IMR-90 (cell line): ENCODE measurements around the gene FAM43B. TPM values are rescaled to one million over a fixed set of nuclear protein-coding genes. Genes with fewer than 3 reads are reported as not detected.
A peak's percentile ranks its signal among the peaks of the same experiment; 100 is the strongest.

Experiments
- ATAC-seq: fragments of 200-7000 bp; cut with Tn5 transposase; 2 replicates; pipeline ENCODE4 v1.9.1; 2020; ENCODE audit warnings: low read depth, mild to moderate bottlenecking, moderate library complexity
- BruUV-seq: library from RNA; stranded (reverse); fragments of 400-500 nt; replicated peaks from 2 replicates; lab custom pipeline; 2021; lab: Mats Ljungman, UMichigan
- CTCF ChIA-PET: fragments of 300-600 bp; formaldehyde crosslinking; extraction: SDS; loops from one replicate; lab custom pipeline; 2021; ENCODE audit warnings: antibody characterized with exemption; lab: Yijun Ruan, JAX
- POLR2A ChIA-PET: fragments of 300-600 bp; sonication (Branson Sonifier 250); formaldehyde crosslinking; loops from one replicate; lab custom pipeline; 2022; ENCODE audit warnings: antibody characterized with exemption; ENCODE audit not compliant: unreplicated experiment; lab: Charles Lee
- DNase-seq: peaks from one replicate; pipeline ENCODE4 v3.0.0; 2013
- H2AFZ ChIP-seq: replicated peaks from 2 replicates; pipeline ENCODE3; 2013; ENCODE audit warnings: low read length, mild to moderate bottlenecking; ENCODE audit not compliant: poor library complexity
- H2AK5ac ChIP-seq: 2 replicates; pipeline ENCODE4 v1.6.1; 2013; ENCODE audit warnings: low read depth, low read length, inconsistent platforms
- H2AK9ac ChIP-seq: replicated peaks from 2 replicates; pipeline ENCODE3; 2013; ENCODE audit warnings: mild to moderate bottlenecking, low read depth, low read length, moderate library complexity; ENCODE audit not compliant: poor library complexity
- H2BK120ac ChIP-seq: 2 replicates; pipeline ENCODE4 v1.6.1; 2013; ENCODE audit warnings: low read depth, low read length, inconsistent platforms
- H2BK15ac ChIP-seq: 3 replicates; pipeline ENCODE4 v1.6.1; 2013; ENCODE audit warnings: low read depth, low read length, inconsistent platforms
- H2BK20ac ChIP-seq: 2 replicates; pipeline ENCODE4 v1.6.1; 2013; ENCODE audit warnings: low read depth, mild to moderate bottlenecking, inconsistent platforms, low read length, moderate library complexity
- H2BK5ac ChIP-seq: 2 replicates; pipeline ENCODE4 v1.6.1; 2013; ENCODE audit warnings: mild to moderate bottlenecking, low read depth, low read length, inconsistent platforms; ENCODE audit not compliant: poor library complexity, severe bottlenecking
- H3K14ac ChIP-seq: replicated peaks from 2 replicates; pipeline ENCODE4 v1.6.1; 2013; ENCODE audit warnings: low read depth, low read length, inconsistent platforms
- H3K18ac ChIP-seq: 2 replicates; pipeline ENCODE4 v1.6.1; 2013; ENCODE audit warnings: low read depth, low read length, control low read depth
- H3K23ac ChIP-seq: 2 replicates; pipeline ENCODE4 v1.6.1; 2013; ENCODE audit warnings: low read depth, low read length, inconsistent platforms
- H3K27ac ChIP-seq: 2 replicates; pipeline ENCODE4 v1.5.1; 2013; ENCODE audit warnings: mild to moderate bottlenecking, control low read depth, low read length; ENCODE audit not compliant: insufficient read depth
- H3K27me3 ChIP-seq: 2 replicates; pipeline ENCODE4 v1.6.1; 2013; ENCODE audit warnings: low read length; ENCODE audit not compliant: control insufficient read depth, insufficient read depth
- H3K36me3 ChIP-seq: 2 replicates; pipeline ENCODE4 v1.6.1; 2013; ENCODE audit warnings: low read length, mixed read lengths; ENCODE audit not compliant: control insufficient read depth, insufficient read depth
- H3K4ac ChIP-seq: 2 replicates; pipeline ENCODE4 v1.6.1; 2013; ENCODE audit warnings: low read depth, low read length, inconsistent platforms
- H3K4me1 ChIP-seq: 2 replicates; pipeline ENCODE4 v1.6.1; 2013; ENCODE audit warnings: low read length, mixed read lengths; ENCODE audit not compliant: control insufficient read depth, insufficient read depth
- H3K4me2 ChIP-seq: 2 replicates; pipeline ENCODE4 v1.6.1; 2013; ENCODE audit warnings: low read depth, mild to moderate bottlenecking, control low read depth, low read length, moderate library complexity
- H3K4me3 ChIP-seq: 2 replicates; pipeline ENCODE4 v1.5.1; 2013; ENCODE audit warnings: low read depth, mild to moderate bottlenecking, control low read depth, low read length, moderate library complexity; ENCODE audit not compliant: insufficient read depth
- H3K56ac ChIP-seq: 2 replicates; pipeline ENCODE4 v1.6.1; 2013; ENCODE audit warnings: low read length, inconsistent platforms; ENCODE audit not compliant: insufficient read depth; ENCODE audit errors: extremely low read depth
- H3K79me1 ChIP-seq, 2 experiments: 2 replicates each; pipeline ENCODE4 v1.6.1; 2013; ENCODE audit warnings: low read length in 2 of 2, inconsistent platforms in 1 of 2, low read depth in 1 of 2
- H3K9ac ChIP-seq: 2 replicates; pipeline ENCODE4 v1.6.1; 2013; ENCODE audit warnings: low read depth, low read length, control low read depth
- H3K9me1 ChIP-seq: 2 replicates; pipeline ENCODE4 v1.6.1; 2013; ENCODE audit warnings: low read length, inconsistent platforms; ENCODE audit not compliant: insufficient read depth
- H3K9me3 ChIP-seq: 2 replicates; pipeline ENCODE4 v1.6.1; 2013; ENCODE audit warnings: low read length; ENCODE audit not compliant: control insufficient read depth, insufficient read depth
- H4K20me1 ChIP-seq: 2 replicates; pipeline ENCODE4 v1.6.1; 2013; ENCODE audit warnings: low read length, inconsistent platforms; ENCODE audit not compliant: insufficient read depth
- H4K5ac ChIP-seq: 2 replicates; pipeline ENCODE4 v1.6.1; 2013; ENCODE audit warnings: mild to moderate bottlenecking, low read depth, low read length, control low read depth
- H4K8ac ChIP-seq, 2 experiments: 2 replicates each; pipeline ENCODE4 v1.6.1; 2013; ENCODE audit warnings: low read depth in 2 of 2, low read length in 2 of 2, control low read depth in 1 of 2, inconsistent platforms in 1 of 2
- H4K91ac ChIP-seq: 2 replicates; pipeline ENCODE4 v1.6.1; 2013; ENCODE audit warnings: low read depth, low read length, inconsistent platforms; ENCODE audit not compliant: insufficient read depth
- BHLHE40 ChIP-seq: fragments of 150-350 bp; IDR thresholded peaks from 2 replicates; pipeline ENCODE4 v1.6.1; 2016; ENCODE audit warnings: mild to moderate bottlenecking, low read depth, low read length
- CEBPB ChIP-seq: IDR thresholded peaks from 2 replicates; pipeline ENCODE4 v1.6.1; 2012; ENCODE audit warnings: low read depth, low read length, improper control_type of control experiment
- CHD1 ChIP-seq: IDR thresholded peaks from 2 replicates; pipeline ENCODE4 v1.6.1; 2012; ENCODE audit warnings: low read depth, low read length, improper control_type of control experiment
- CTCF ChIP-seq: conservative IDR thresholded peaks from 2 replicates; pipeline ENCODE4 v1.5.1; 2012; ENCODE audit warnings: mild to moderate bottlenecking, low read depth, low read length, improper control_type of control experiment
- ELK1 ChIP-seq: fragments of 150-350 bp; IDR thresholded peaks from 2 replicates; pipeline ENCODE4 v1.6.1; 2016; ENCODE audit warnings: low read depth, mild to moderate bottlenecking, low read length, moderate library complexity, borderline replicate concordance
- FOS ChIP-seq: fragments of 150-350 bp; IDR thresholded peaks from 2 replicates; pipeline ENCODE4 v1.6.1; 2016; ENCODE audit warnings: low read depth, low read length
- MAFK ChIP-seq: IDR thresholded peaks from 2 replicates; pipeline ENCODE4 v1.6.1; 2012; ENCODE audit warnings: low read depth, low read length, improper control_type of control experiment
- MAZ ChIP-seq: IDR thresholded peaks from 2 replicates; pipeline ENCODE4 v1.6.1; 2012; ENCODE audit warnings: low read depth, mild to moderate bottlenecking, low read length, improper control_type of control experiment, moderate library complexity, borderline replicate concordance
- MXI1 ChIP-seq: IDR thresholded peaks from 2 replicates; pipeline ENCODE4 v1.6.1; 2012; ENCODE audit warnings: low read depth, mild to moderate bottlenecking, low read length, moderate library complexity, borderline replicate concordance
- NFE2L2 ChIP-seq: fragments of 150-350 bp; IDR thresholded peaks from 2 replicates; pipeline ENCODE4 v1.6.1; 2016; ENCODE audit warnings: low read depth, mild to moderate bottlenecking, low read length
- POLR2A ChIP-seq: IDR thresholded peaks from 2 replicates; pipeline ENCODE4 v1.6.1; 2012; ENCODE audit warnings: mild to moderate bottlenecking, low read depth, low read length
- RAD21 ChIP-seq: IDR thresholded peaks from 2 replicates; pipeline ENCODE4 v1.6.1; 2012; ENCODE audit warnings: low read length, improper control_type of control experiment
- RCOR1 ChIP-seq: IDR thresholded peaks from 2 replicates; pipeline ENCODE4 v1.6.1; 2012; ENCODE audit warnings: mild to moderate bottlenecking, low read length, improper control_type of control experiment; ENCODE audit not compliant: insufficient replicate concordance
- RFX5 ChIP-seq: IDR thresholded peaks from 2 replicates; pipeline ENCODE4 v1.8.0; 2012; ENCODE audit warnings: low read depth, mild to moderate bottlenecking, low read length, moderate library complexity
- SMC3 ChIP-seq: fragments of 150-350 bp; IDR thresholded peaks from 2 replicates; pipeline ENCODE4 v1.6.1; 2016; ENCODE audit warnings: low read depth, mild to moderate bottlenecking, antibody characterized with exemption, low read length, moderate library complexity
- USF2 ChIP-seq: fragments of 150-350 bp; IDR thresholded peaks from 2 replicates; pipeline ENCODE4 v1.6.1; 2017; ENCODE audit warnings: mild to moderate bottlenecking, antibody characterized with exemption, low read length, low read depth
- WGBS, 2 experiments: methylation state at CpG; one replicate each; pipeline versions ENCODE4 v1.1.5 to v1.1.7; 2013; ENCODE audit warnings: missing lambda C conversion rate in 2 of 2; ENCODE audit not compliant: insufficient read length in 1 of 2; ENCODE audit errors: extremely low coverage in 2 of 2; 5-methylcytosine and 5-hydroxymethylcytosine counted together
- dilution Hi-C: fragments of 300-500 bp; cut with HindIII; formaldehyde crosslinking; loops from one replicate; pipeline ENCODE4 v1.14.3; 2018; ENCODE audit warnings: low sequenced_read_pairs; ENCODE audit not compliant: unreplicated experiment
- in situ Hi-C: fragments of 300-500 bp; cut with MboI; formaldehyde crosslinking; loops from 3 replicates; pipeline ENCODE4 v1.14.3; 2019; ENCODE audit warnings: low sequenced_read_pairs, inconsistent platforms, mixed read lengths
- intact Hi-C: fragments of 100-400 bp; cut with micrococcal nuclease; formaldehyde crosslinking; loops from 2 replicates; pipeline ENCODE4 v1.10.0; 2022
- polyA plus RNA-seq, 3 experiments: library from polyadenylated mRNA; depleted of rRNA; stranded (reverse); fragments of >200 nt; gene quantifications; 2 replicates each; pipeline ENCODE4 v1.2.3, GENCODE V29; 2012; ENCODE audit warnings: low replicate concordance in 1 of 3
- total RNA-seq: library from RNA; depleted of rRNA; stranded (reverse); fragments of >200 nt; gene quantifications from 2 replicates; pipeline ENCODE4 v1.2.3, GENCODE V29; 2012

FAM43B gene
- total and polyA plus RNA-seq, 2 of the 4 experiments (the other 2 are of a cell fraction), result 0.05 TPM; not detected in 1

GRCh38 chr1:20552728-20553445, 514 bp downstream of the FAM43B start:
- Histone ChIP-seq H3K18ac (no peak overlapping the region), H3K14ac (no peak overlapping the region), H3K56ac (no peak overlapping the region), H4K91ac (no peak overlapping the region), H2AK9ac (peak overlapping the region; percentile 55), H4K20me1 (no peaks in the 10 kb centered on the region; the same call in 1 of the 2 replicates), H4K5ac (no peak overlapping the region), H3K4ac (no peak overlapping the region), H3K79me1 (no peaks in the 10 kb centered on the region), H3K27me3 (peaks cover 87% of the 10 kb centered on the region), H3K4me1 (no peaks in the 10 kb centered on the region), H3K23ac (no peak overlapping the region), H3K4me2 (peak overlapping the region; percentile 50; the same call in 1 of the 2 replicates), H2BK120ac (no peak overlapping the region), H2AK5ac (no peak overlapping the region), H3K9me3 (no peaks in the 10 kb centered on the region), H3K27ac (no peak overlapping the region), H3K9ac (no peak overlapping the region), H2BK20ac (no peak overlapping the region), H3K9me1 (no peaks in the 10 kb centered on the region), H2AFZ (peak overlapping the region; percentile 77), H4K8ac (no peak overlapping the region), H2BK15ac (no peak overlapping the region), H3K4me3 (no peak overlapping the region), H2BK5ac (no peak overlapping the region), H3K36me3 (no peaks in the 10 kb centered on the region)
- in situ Hi-C loops (no loop called here), dilution Hi-C loops (no loop called here), intact Hi-C loops (no loop called here)
- no peak for DNase-seq
- POLR2A ChIA-PET, result no interaction called here
- no TSS peak for BruUV-seq
- WGBS, 2 experiments, result 2% methylated on average over 56 of the region's 82 CpGs; no CpG with 5 or more reads in 1 of the 2 experiments
- ATAC-seq, result peak; percentile 16; the same call in 1 of the 2 replicates
- no peak for TF ChIP-seq CEBPB
- TF ChIP-seq RCOR1, result no peak
- no peak for TF ChIP-seq ELK1
- TF ChIP-seq MXI1, result no peak
- TF ChIP-seq MAZ, result no peak
- no peak for TF ChIP-seq CHD1
- no peak for TF ChIP-seq NFE2L2
- TF ChIP-seq BHLHE40, result no peak
- no peak for TF ChIP-seq RAD21
- TF ChIP-seq RFX5, result no peak
- TF ChIP-seq CTCF, result no peak
- no peak for TF ChIP-seq MAFK
- TF ChIP-seq POLR2A, result no peak
- no peak for TF ChIP-seq SMC3
- no peak for TF ChIP-seq USF2
- TF ChIP-seq FOS, result no peak
- CTCF ChIA-PET, result no interaction called here
